Measurements from ENCODE around the gene PCCA.
A peak's percentile ranks its signal among the peaks of the same experiment; 100 is the strongest.

Gene PCCA

DNA sequence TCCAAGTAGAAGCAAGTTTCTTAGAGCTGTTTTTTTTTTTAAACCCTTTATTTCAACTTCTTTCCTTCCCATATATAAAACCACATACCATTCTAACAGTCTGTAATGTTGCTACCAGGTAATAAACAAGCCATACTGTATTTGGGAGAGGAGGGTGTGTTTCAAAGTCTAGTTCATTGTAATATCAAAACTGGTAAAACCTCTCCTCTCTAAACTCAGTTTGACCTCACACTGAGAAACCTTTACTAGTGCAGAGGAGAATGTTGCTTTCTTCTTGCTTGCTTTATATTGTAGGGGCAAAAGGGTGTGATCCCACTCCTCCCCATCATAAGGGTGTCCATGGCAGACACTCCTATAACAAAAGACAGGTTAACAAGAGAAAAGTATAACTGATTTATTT is 344.6 kb downstream of the PCCA start:
- H3K4me3 ChIP-seq (ENCODE audit: low read depth in 1 of 2, low read length in 2 of 2), result no peak overlapping the region

GRCh38 chr13:100434010-100434763 is 345.3 kb downstream of the PCCA start:
- Histone ChIP-seq H3K4me1 (ENCODE audit: control insufficient read depth in 1 of 2, insufficient read depth in 2 of 2, low read length in 2 of 2) (no peaks in the 10 kb centered on the region), H3K27me3 (ENCODE audit: low read depth, low read length) (no peaks in the 10 kb centered on the region), H3K4me3 (ENCODE audit: low read depth in 1 of 2, low read length in 2 of 2) (no peak overlapping the region), H3K9me3 (ENCODE audit: control insufficient read depth in 1 of 2, low read length in 2 of 2) (no peaks in the 10 kb centered on the region), H3K36me3 (ENCODE audit: control insufficient read depth in 1 of 2, insufficient read depth in 2 of 2, low read length in 2 of 2) (peaks cover 4 to 19% of the 10 kb centered on the region in 2 donors), H3K27ac (ENCODE audit: low read length) (no peak overlapping the region)

More for the DNA sequence above, 344.6 kb downstream of the PCCA start:
- H3K4me1 ChIP-seq (ENCODE audit: control insufficient read depth in 1 of 2, insufficient read depth in 2 of 2, low read length in 2 of 2), result no peaks in the 10 kb centered on the region
- H3K9me3 ChIP-seq (ENCODE audit: control insufficient read depth in 1 of 2, low read length in 2 of 2), result no peaks in the 10 kb centered on the region
- peaks cover 4 to 19% of the 10 kb centered on the region in 2 donors for H3K36me3 ChIP-seq (ENCODE audit: control insufficient read depth in 1 of 2, insufficient read depth in 2 of 2, low read length in 2 of 2)
- H3K27me3 ChIP-seq (ENCODE audit: low read depth, low read length), result no peaks in the 10 kb centered on the region
- no peak overlapping the region for H3K27ac ChIP-seq (ENCODE audit: low read length)

DNA sequence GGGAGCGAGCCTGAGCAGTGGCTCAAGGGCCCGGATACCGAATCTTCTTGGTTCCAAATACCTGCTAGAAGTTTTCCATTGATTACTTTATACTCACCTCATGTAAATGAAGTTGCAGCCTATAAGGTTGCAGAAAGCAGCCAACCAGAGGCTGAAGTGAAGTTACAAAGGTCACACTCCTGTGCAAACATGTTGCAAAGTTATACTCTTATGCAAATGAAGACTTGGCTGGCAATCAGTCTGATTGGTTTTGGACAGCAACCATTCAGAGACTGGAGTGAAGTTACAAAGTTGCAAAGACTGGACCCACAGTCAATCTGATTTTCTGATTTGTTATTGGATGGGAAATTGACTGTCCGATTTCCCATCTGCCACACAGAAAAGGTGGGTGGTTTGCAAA is 347.2 kb downstream of the PCCA start:
- Histone ChIP-seq H3K27me3 (ENCODE audit: low read depth, low read length) (no peaks in the 10 kb centered on the region), H3K36me3 (ENCODE audit: control insufficient read depth in 1 of 2, insufficient read depth in 2 of 2, low read length in 2 of 2) (peaks cover 4 to 11% of the 10 kb centered on the region in 2 donors), H3K4me1 (ENCODE audit: control insufficient read depth in 1 of 2, insufficient read depth in 2 of 2, low read length in 2 of 2) (no peaks in the 10 kb centered on the region), H3K27ac (ENCODE audit: low read length) (no peak overlapping the region), H3K4me3 (ENCODE audit: low read depth in 1 of 2, low read length in 2 of 2) (no peak overlapping the region), H3K9me3 (ENCODE audit: control insufficient read depth in 1 of 2, low read length in 2 of 2) (no peaks in the 10 kb centered on the region)

DNA sequence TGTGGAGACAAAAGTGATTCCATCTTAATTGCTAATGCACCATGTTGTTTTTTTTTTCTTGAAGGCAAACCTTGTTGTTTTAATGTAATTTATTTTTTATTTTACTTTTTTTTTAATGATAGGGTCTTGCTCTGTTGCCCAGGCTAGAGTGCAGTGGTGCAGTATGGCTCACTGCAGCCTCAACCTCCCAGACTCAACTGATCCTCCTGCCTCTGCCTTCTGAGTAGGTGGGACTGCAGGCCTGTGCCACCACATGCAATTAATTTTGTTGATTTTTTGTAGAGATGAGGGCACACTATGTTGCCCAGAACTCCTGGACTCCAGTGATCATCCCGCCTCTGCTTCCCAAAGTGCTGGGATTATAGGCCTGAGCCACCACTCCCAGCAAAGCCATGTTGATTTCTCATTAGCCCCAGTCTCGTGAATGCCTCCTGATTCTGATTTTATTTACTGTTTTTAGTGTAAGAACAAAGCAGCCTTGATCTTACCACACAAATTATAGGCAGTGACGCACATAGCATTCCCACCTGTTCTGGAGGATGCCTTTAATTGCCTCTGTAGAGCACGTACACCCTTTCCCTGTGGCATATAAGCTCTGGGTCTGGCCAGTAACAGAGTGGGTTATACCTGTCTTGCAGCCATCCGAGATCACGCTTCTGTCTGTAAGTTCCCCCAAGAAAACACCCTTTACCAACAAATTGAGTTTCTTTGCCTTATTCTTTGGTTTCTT is 349.3 kb downstream of the PCCA start:
- H3K9me3 ChIP-seq (ENCODE audit: control insufficient read depth in 1 of 2, low read length in 2 of 2), result no peaks in the 10 kb centered on the region
- no peak overlapping the region for H3K4me3 ChIP-seq (ENCODE audit: low read depth in 1 of 2, low read length in 2 of 2)
- H3K4me1 ChIP-seq (ENCODE audit: control insufficient read depth in 1 of 2, insufficient read depth in 2 of 2, low read length in 2 of 2), result no peaks in the 10 kb centered on the region
- H3K27me3 ChIP-seq (ENCODE audit: low read depth, low read length), result no peaks in the 10 kb centered on the region
- H3K27ac ChIP-seq (ENCODE audit: low read length), result no peak overlapping the region
- H3K36me3 ChIP-seq (ENCODE audit: control insufficient read depth in 1 of 2, insufficient read depth in 2 of 2, low read length in 2 of 2), result peaks cover 4 to 5% of the 10 kb centered on the region in 2 donors

DNA sequence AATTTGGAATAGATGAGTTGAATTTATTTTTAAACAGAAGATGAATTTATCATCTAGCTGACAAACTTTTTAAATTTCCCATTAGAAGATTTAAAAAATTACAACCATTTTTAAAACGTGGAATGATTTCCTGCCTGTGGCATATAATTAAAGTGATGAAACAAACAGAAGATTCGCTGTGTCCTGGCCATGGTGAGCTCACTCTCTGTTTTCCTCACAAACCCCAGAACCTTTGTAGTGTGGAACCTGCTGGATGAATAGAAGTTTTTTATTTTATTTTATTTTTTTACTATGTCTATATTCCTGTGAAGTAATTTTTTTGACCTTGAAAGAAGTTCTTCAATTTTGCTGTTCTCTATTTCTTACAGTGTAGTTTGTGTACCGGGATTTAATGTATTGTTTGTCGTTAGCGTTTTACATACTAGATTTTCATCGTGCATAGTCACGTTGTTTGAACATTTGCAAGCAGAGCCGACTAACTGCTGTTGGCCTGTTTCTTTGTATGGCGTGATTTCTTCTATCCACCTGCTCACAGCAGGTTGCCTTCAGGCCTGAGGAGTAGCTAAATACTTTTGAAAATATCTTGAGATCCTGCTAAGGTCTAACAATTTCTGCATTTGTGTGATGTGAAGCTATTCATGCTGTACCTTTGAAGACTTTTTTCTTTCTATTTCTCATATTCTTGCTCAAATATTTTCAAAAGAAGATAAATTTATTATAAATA is 350.5 kb downstream of the PCCA start:
- H3K9me3 ChIP-seq (ENCODE audit: control insufficient read depth in 1 of 2, low read length in 2 of 2), result no peaks in the 10 kb centered on the region

GRCh38 chr13:100440751-100441425 is 352.0 kb downstream of the PCCA start:
- Histone ChIP-seq H3K27me3 (ENCODE audit: low read depth, low read length) (no peaks in the 10 kb centered on the region), H3K27ac (ENCODE audit: low read length) (peak overlapping the region; percentile 35), H3K36me3 (ENCODE audit: control insufficient read depth in 1 of 2, insufficient read depth in 2 of 2, low read length in 2 of 2) (no peaks in the 10 kb centered on the region), H3K9me3 (ENCODE audit: control insufficient read depth in 1 of 2, low read length in 2 of 2) (no peaks in the 10 kb centered on the region), H3K4me3 (ENCODE audit: low read depth in 1 of 2, low read length in 2 of 2) (no peak overlapping the region), H3K4me1 (ENCODE audit: control insufficient read depth in 1 of 2, insufficient read depth in 2 of 2, low read length in 2 of 2) (no peaks in the 10 kb centered on the region)

More for the DNA sequence above, 350.5 kb downstream of the PCCA start:
- Histone ChIP-seq H3K36me3 (ENCODE audit: control insufficient read depth in 1 of 2, insufficient read depth in 2 of 2, low read length in 2 of 2) (peaks cover 2 to 4% of the 10 kb centered on the region in 2 donors), H3K27me3 (ENCODE audit: low read depth, low read length) (no peaks in the 10 kb centered on the region), H3K4me1 (ENCODE audit: control insufficient read depth in 1 of 2, insufficient read depth in 2 of 2, low read length in 2 of 2) (no peaks in the 10 kb centered on the region), H3K4me3 (ENCODE audit: low read depth in 1 of 2, low read length in 2 of 2) (no peak overlapping the region), H3K27ac (ENCODE audit: low read length) (no peak overlapping the region)

- no peaks in the 10 kb centered on the region for H3K9me3 ChIP-seq (ENCODE audit: control insufficient read depth in 1 of 2, low read length in 2 of 2)
- no peaks in the 10 kb centered on the region for H3K27me3 ChIP-seq (ENCODE audit: low read depth, low read length)
- H3K4me1 ChIP-seq (ENCODE audit: control insufficient read depth in 1 of 2, insufficient read depth in 2 of 2, low read length in 2 of 2), result no peaks in the 10 kb centered on the region
- H3K4me3 ChIP-seq (ENCODE audit: low read depth in 1 of 2, low read length in 2 of 2), result no peak overlapping the region
- no peak overlapping the region for H3K27ac ChIP-seq (ENCODE audit: low read length)
- no peaks in the 10 kb centered on the region for H3K36me3 ChIP-seq (ENCODE audit: control insufficient read depth in 1 of 2, insufficient read depth in 2 of 2, low read length in 2 of 2)
Measured at GRCh38 chr13:100442095-100442832, 353.4 kb downstream of the PCCA start.

DNA sequence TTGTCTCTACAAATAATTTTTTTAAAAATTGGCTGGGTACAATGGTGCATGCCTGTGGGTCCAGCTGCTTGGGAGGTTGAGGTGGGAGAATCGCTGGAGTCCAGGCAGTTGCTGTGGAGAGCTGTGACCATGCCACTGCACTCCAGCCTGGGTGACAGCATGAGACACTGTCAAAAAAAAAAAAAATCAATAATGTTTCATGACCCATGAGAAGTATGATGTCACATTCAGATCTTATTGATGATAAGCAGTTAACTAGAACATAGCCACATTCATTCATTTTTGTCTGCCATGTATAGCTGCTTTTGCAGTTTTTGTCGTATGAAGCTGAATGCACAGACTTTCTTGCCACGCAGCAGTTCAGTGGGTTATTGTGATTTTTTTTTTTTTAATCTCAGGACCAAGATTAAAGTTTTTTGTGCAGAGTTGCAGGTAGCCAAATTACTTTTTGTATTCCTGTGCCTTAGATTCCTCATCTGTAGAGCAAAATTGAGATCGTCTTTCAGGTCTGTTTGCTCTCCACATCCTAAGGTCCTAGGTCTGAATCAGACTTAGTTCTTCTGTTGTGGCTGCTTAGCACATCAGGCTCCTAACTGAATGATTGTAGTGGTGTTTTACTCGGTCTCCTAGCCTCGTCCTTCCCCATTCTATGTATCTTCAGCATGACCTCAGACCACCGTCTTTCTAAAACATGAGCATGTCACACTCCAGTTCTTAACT is 354.5 kb downstream of the PCCA start:
- Histone ChIP-seq H3K27me3 (ENCODE audit: low read depth, low read length) (no peaks in the 10 kb centered on the region), H3K4me3 (ENCODE audit: low read depth in 1 of 2, low read length in 2 of 2) (no peak overlapping the region), H3K36me3 (ENCODE audit: control insufficient read depth in 1 of 2, insufficient read depth in 2 of 2, low read length in 2 of 2) (no peaks in the 10 kb centered on the region), H3K27ac (ENCODE audit: low read length) (no peak overlapping the region), H3K4me1 (ENCODE audit: control insufficient read depth in 1 of 2, insufficient read depth in 2 of 2, low read length in 2 of 2) (no peaks in the 10 kb centered on the region), H3K9me3 (ENCODE audit: control insufficient read depth in 1 of 2, low read length in 2 of 2) (no peaks in the 10 kb centered on the region)

- H3K4me1 ChIP-seq (ENCODE audit: control insufficient read depth in 1 of 2, insufficient read depth in 2 of 2, low read length in 2 of 2), result no peaks in the 10 kb centered on the region
- H3K4me3 ChIP-seq (ENCODE audit: low read depth in 1 of 2, low read length in 2 of 2), result no peak overlapping the region
- no peaks in the 10 kb centered on the region for H3K27me3 ChIP-seq (ENCODE audit: low read depth, low read length)
- no peak overlapping the region for H3K27ac ChIP-seq (ENCODE audit: low read length)
- H3K9me3 ChIP-seq (ENCODE audit: control insufficient read depth in 1 of 2, low read length in 2 of 2), result no peaks in the 10 kb centered on the region
- H3K36me3 ChIP-seq (ENCODE audit: control insufficient read depth in 1 of 2, insufficient read depth in 2 of 2, low read length in 2 of 2), result no peaks in the 10 kb centered on the region
Measured at GRCh38 chr13:100443998-100444328, 355.1 kb downstream of the PCCA start.

GRCh38 chr13:100447831-100448230 is 358.9 kb downstream of the PCCA start:
- H3K27ac ChIP-seq (ENCODE audit: low read length), result no peak overlapping the region
- H3K36me3 ChIP-seq (ENCODE audit: control insufficient read depth in 1 of 2, insufficient read depth in 2 of 2, low read length in 2 of 2), result no peaks in the 10 kb centered on the region
- no peaks in the 10 kb centered on the region for H3K27me3 ChIP-seq (ENCODE audit: low read depth, low read length)
- no peaks in the 10 kb centered on the region for H3K9me3 ChIP-seq (ENCODE audit: control insufficient read depth in 1 of 2, low read length in 2 of 2)
- H3K4me1 ChIP-seq (ENCODE audit: control insufficient read depth in 1 of 2, insufficient read depth in 2 of 2, low read length in 2 of 2), result no peaks in the 10 kb centered on the region
- no peak overlapping the region for H3K4me3 ChIP-seq (ENCODE audit: low read depth in 1 of 2, low read length in 2 of 2)

Data from muscle layer of duodenum (tissue), 2 donors.